DND-41 (cell line): ENCODE data around the gene METAP1D.

ENCODE experiments used
- ATAC-seq: fragments of 200-7000 bp; cut with Tn5 transposase; 3 replicates; pipeline ENCODE4 v1.9.1; 2021; ENCODE audit warnings: low read depth; ENCODE audit not compliant: insufficient read depth
- DNase-seq: peaks from one replicate; pipeline ENCODE4 v3.0.0-alpha.2; 2020
- H2AFZ ChIP-seq: 2 replicates; pipeline ENCODE4 v1.6.0; 2012; ENCODE audit warnings: low read depth, low read length
- H3K27ac ChIP-seq: 2 replicates; pipeline ENCODE4 v1.5.1; 2012; ENCODE audit warnings: low read length, inconsistent platforms
- H3K27me3 ChIP-seq: fragments of 200-600 bp; sonication (generic); 2 replicates; pipeline ENCODE4 v1.6.0; 2012; ENCODE audit warnings: low read length, mild to moderate bottlenecking, inconsistent platforms; ENCODE audit not compliant: insufficient read depth, poor library complexity
- H3K36me3 ChIP-seq: 2 replicates; pipeline ENCODE4 v1.5.1; 2012; ENCODE audit warnings: low read length, inconsistent platforms; ENCODE audit not compliant: insufficient read depth
- H3K4me1 ChIP-seq: 2 replicates; pipeline ENCODE4 v1.5.1; 2012; ENCODE audit warnings: mild to moderate bottlenecking, low read length; ENCODE audit not compliant: insufficient read depth
- H3K4me2 ChIP-seq: 2 replicates; pipeline ENCODE4 v1.6.0; 2012; ENCODE audit warnings: mild to moderate bottlenecking, moderate library complexity, low read length, inconsistent platforms; ENCODE audit not compliant: insufficient read depth
- H3K4me3 ChIP-seq, 2 experiments: fragments of 200-600 bp in 1 of 2; shearing (Covaris generic) in 1 of 2; 2 replicates each; pipeline ENCODE4 v1.5.1; 2012 to 2016; ENCODE audit warnings: inconsistent platforms in 2 of 2, low read length in 2 of 2, mild to moderate bottlenecking in 2 of 2, low read depth in 1 of 2, moderate library complexity in 1 of 2
- H3K79me2 ChIP-seq: 2 replicates; pipeline ENCODE4 v1.6.0; 2012; ENCODE audit warnings: low read length, inconsistent platforms; ENCODE audit not compliant: insufficient read depth
- H3K9ac ChIP-seq: 2 replicates; pipeline ENCODE4 v1.6.0; 2012; ENCODE audit warnings: low read depth, mild to moderate bottlenecking, inconsistent platforms, low read length, moderate library complexity
- H3K9me3 ChIP-seq: 2 replicates; pipeline ENCODE4 v1.5.1; 2012; ENCODE audit warnings: low read length, moderate library complexity, mild to moderate bottlenecking, inconsistent platforms; ENCODE audit not compliant: insufficient read depth, severe bottlenecking
- H4K20me1 ChIP-seq: 2 replicates; pipeline ENCODE4 v1.6.0; 2012; ENCODE audit warnings: low read length; ENCODE audit not compliant: insufficient read depth
- CTCF ChIP-seq: IDR thresholded peaks from 2 replicates; pipeline ENCODE4 v1.5.1; 2012; ENCODE audit warnings: borderline replicate concordance, low read length, moderate library complexity, mild to moderate bottlenecking; ENCODE audit not compliant: poor library complexity, severe bottlenecking; ENCODE audit errors: extremely low read depth
- EZH2 ChIP-seq: IDR thresholded peaks from 3 replicates; pipeline ENCODE4 v1.6.1; 2012; ENCODE audit warnings: borderline replicate concordance, low read depth, mild to moderate bottlenecking, moderate library complexity, low read length, inconsistent platforms; ENCODE audit not compliant: severe bottlenecking

Gene METAP1D

GRCh38 chr2:172046866-172047565 is 47.3 kb downstream of the METAP1D start:
- ATAC-seq, result no peak
- Histone ChIP-seq H3K4me3 (no peak overlapping the region), H3K4me1 (peaks cover 5% of the 10 kb centered on the region; the same call in 1 of the 2 replicates), H2AFZ (no peak overlapping the region), H3K79me2 (no peaks in the 10 kb centered on the region), H3K4me2 (no peak overlapping the region), H4K20me1 (no peaks in the 10 kb centered on the region), H3K27ac (no peak overlapping the region), H3K9ac (no peak overlapping the region), H3K27me3 (no peaks in the 10 kb centered on the region), H3K36me3 (no peaks in the 10 kb centered on the region), H3K9me3 (no peaks in the 10 kb centered on the region)
- TF ChIP-seq EZH2 (no peak), CTCF (no peak)
- DNase-seq, result no peak

GRCh38 chr2:172047566-172048507 is 48.1 kb downstream of the METAP1D start:
- Histone ChIP-seq H3K27ac (no peak overlapping the region), H3K4me3 (no peak overlapping the region), H2AFZ (no peak overlapping the region), H3K79me2 (no peaks in the 10 kb centered on the region), H3K9ac (no peak overlapping the region), H3K4me1 (peaks cover 5% of the 10 kb centered on the region; the same call in 1 of the 2 replicates), H4K20me1 (no peaks in the 10 kb centered on the region), H3K4me2 (no peak overlapping the region), H3K9me3 (no peaks in the 10 kb centered on the region), H3K36me3 (no peaks in the 10 kb centered on the region), H3K27me3 (no peaks in the 10 kb centered on the region)
- no peak for DNase-seq
- no peak for TF ChIP-seq CTCF
- no peak for TF ChIP-seq EZH2
- ATAC-seq, result no peak

- no peaks in the 10 kb centered on the region for H3K36me3 ChIP-seq
- no peak overlapping the region for H3K27ac ChIP-seq
- no peak overlapping the region for H3K9ac ChIP-seq
- H3K27me3 ChIP-seq, result no peaks in the 10 kb centered on the region
- no peaks in the 10 kb centered on the region for H3K79me2 ChIP-seq
- no peaks in the 10 kb centered on the region for H4K20me1 ChIP-seq
- H3K4me2 ChIP-seq, result no peak overlapping the region
- no peak for ATAC-seq
- no peak overlapping the region for H2AFZ ChIP-seq
- H3K4me1 ChIP-seq, result peaks cover 5% of the 10 kb centered on the region; the same call in 1 of the 2 replicates
- TF ChIP-seq CTCF, result no peak
- TF ChIP-seq EZH2, result no peak
- no peak overlapping the region for H3K4me3 ChIP-seq
- no peak for DNase-seq
- H3K9me3 ChIP-seq, result no peaks in the 10 kb centered on the region
Measured at GRCh38 chr2:172048508-172049503, 49.1 kb downstream of the METAP1D start.
